A549 (cell line): ENCODE data around the gene METTL2B. TPM values are rescaled to one million over a fixed set of nuclear protein-coding genes. Genes with fewer than 3 reads are reported as not detected.
A peak's percentile ranks its signal among the peaks of the same experiment; 100 is the strongest.
"Not testable (repeated sequence)": the region's sequence is repeated elsewhere in the genome, so short reads cannot be mapped to it uniquely, and the experiment has no call there.

ENCODE experiments used
- ATAC-seq, 2 experiments: fragments of 200-7000 bp in 1 of 2; fragments of >200 bp in 1 of 2; cut with Nextera tagmentation in 1 of 2; cut with Tn5 transposase in 1 of 2; 3 replicates each; pipeline versions ENCODE4 v1.8.0 to v1.9.1; 2018 to 2020; ENCODE audit warnings: mild to moderate bottlenecking in 1 of 2, moderate library complexity in 1 of 2
- CTCF ChIA-PET: fragments of 300-600 bp; sonication (Branson Sonifier 250); formaldehyde crosslinking; extraction: SDS; loops from one replicate; lab custom pipeline; 2021; ENCODE audit warnings: antibody characterized with exemption, inconsistent platforms; lab: Yijun Ruan, JAX
- POLR2A ChIA-PET: fragments of 350-600 bp; formaldehyde crosslinking; extraction: SDS; loops from one replicate; lab custom pipeline; 2021; ENCODE audit warnings: antibody characterized with exemption, inconsistent platforms; lab: Yijun Ruan, JAX
- DNase-seq, 2 experiments: peaks; one replicate each; pipeline versions ENCODE4 v3.0.0 to v3.0.0-alpha.2; 2011 to 2016; ENCODE audit warnings: low read depth in 1 of 2, low spot score in 1 of 2
- FAIRE-seq: peaks from 2 replicates; lab custom pipeline; 2011; peaks lifted over from hg19 to GRCh38; lab: Jason Lieb, UNC
- H3K27ac ChIP-seq, 2 experiments: fragments of >200 bp; sonication (Bioruptor Twin); formaldehyde crosslinking; 3 replicates each; pipeline ENCODE4 v1.5.1; 2016 to 2017
- H3K4me1 ChIP-seq: fragments of >200 bp; sonication (Bioruptor Twin); formaldehyde crosslinking; 3 replicates; pipeline ENCODE4 v1.6.1; 2016
- H3K4me2 ChIP-seq: fragments of >200 bp; sonication (Bioruptor Twin); formaldehyde crosslinking; 3 replicates; pipeline ENCODE4 v1.6.1; 2016
- H3K4me3 ChIP-seq: fragments of >200 bp; sonication (Bioruptor Twin); formaldehyde crosslinking; 3 replicates; pipeline ENCODE4 v1.5.1; 2016
- H3K9me3 ChIP-seq: fragments of >200 bp; sonication (Bioruptor Twin); formaldehyde crosslinking; 3 replicates; pipeline ENCODE4 v1.6.1; 2016
- CHD2 ChIP-seq: fragments of 150-350 bp; IDR thresholded peaks from 2 replicates; pipeline ENCODE4 v1.6.1; 2014; ENCODE audit warnings: low read length; ENCODE audit not compliant: partially characterized antibody
- CTCF ChIP-seq: fragments of >200 bp; sonication (Bioruptor Twin); formaldehyde crosslinking; IDR thresholded peaks from 3 replicates; pipeline ENCODE4 v1.5.1; 2016
- EHF ChIP-seq: fragments of 250-450 bp; sonication (Bioruptor Pico); IDR thresholded peaks from 2 replicates; pipeline ENCODE4 v1.5.0; 2020; ENCODE audit warnings: mild to moderate bottlenecking
- ELK1 ChIP-seq: fragments of 150-350 bp; IDR thresholded peaks from 2 replicates; pipeline ENCODE4 v1.6.1; 2014; ENCODE audit warnings: low read depth, mild to moderate bottlenecking, low read length
- HDAC2 ChIP-seq: fragments of 200-600 bp; sonication (generic); IDR thresholded peaks from 2 replicates; pipeline ENCODE4 v1.6.1; 2016
- HOXA7 ChIP-seq: fragments of 250-450 bp; sonication (Bioruptor Pico); IDR thresholded peaks from 2 replicates; pipeline ENCODE4 v1.5.0; 2020; ENCODE audit warnings: mild to moderate bottlenecking, moderate library complexity
- HOXB13 ChIP-seq: fragments of 250-450 bp; sonication (Bioruptor Pico); IDR thresholded peaks from 2 replicates; pipeline ENCODE4 v1.5.0; 2020; ENCODE audit warnings: low read depth, mild to moderate bottlenecking, moderate library complexity
- HOXB5 ChIP-seq: fragments of 250-450 bp; sonication (Bioruptor Pico); IDR thresholded peaks from 2 replicates; pipeline ENCODE4 v1.5.0; 2020; ENCODE audit warnings: mild to moderate bottlenecking, moderate library complexity
- JUN ChIP-seq, 2 experiments: fragments of >200 bp; sonication (Bioruptor Twin); formaldehyde crosslinking; IDR thresholded peaks; 2 replicates in 1 of 2; 3 replicates in 1 of 2; pipeline ENCODE4 v1.6.1; 2016 to 2017
- KDM5A ChIP-seq: fragments of 200-600 bp; sonication (generic); IDR thresholded peaks from 2 replicates; pipeline ENCODE4 v1.6.1; 2016; ENCODE audit warnings: antibody characterized with exemption, mild to moderate bottlenecking
- MAFK ChIP-seq: fragments of 450-650 bp; IDR thresholded peaks from 2 replicates; pipeline ENCODE4 v1.6.1; 2014; ENCODE audit not compliant: partially characterized antibody
- MAX ChIP-seq: IDR thresholded peaks from 2 replicates; pipeline ENCODE4 v1.6.1; 2012
- MYC ChIP-seq: IDR thresholded peaks from 2 replicates; pipeline ENCODE4 v1.6.1; 2012; ENCODE audit warnings: mild to moderate bottlenecking, inconsistent platforms, low read length, improper control_type of control experiment, borderline replicate concordance
- POLR2AphosphoS2 ChIP-seq: conservative IDR thresholded peaks from 2 replicates; pipeline ENCODE4 v1.6.1; 2012; ENCODE audit warnings: low read length, improper control_type of control experiment, inconsistent platforms
- RNF2 ChIP-seq: fragments of 200-600 bp; sonication (generic); IDR thresholded peaks from 2 replicates; pipeline ENCODE4 v1.6.1; 2016; ENCODE audit warnings: low read depth, mild to moderate bottlenecking, antibody characterized with exemption, moderate library complexity, borderline replicate concordance
- whole genome bisulfite sequencing: methylation state at CpG from one replicate; pipeline ENCODE4 v1.1.6; 2017; ENCODE audit errors: missing lambda C conversion rate; 5-methylcytosine and 5-hydroxymethylcytosine counted together
- polyA plus RNA-seq, 4 experiments: library from polyadenylated mRNA; depleted of rRNA in 3 of 4; stranded (reverse); fragments of >200 nt; fragmentation: RNase III in 1 of 4; extraction: RNeasy Plus Mini Kit Qiagen cat#74134 plus additional on column Dnase treatment in 1 of 4; gene quantifications; 2 replicates in 3 of 4; 3 replicates in 1 of 4; pipeline ENCODE4 v1.2.3, GENCODE V29; 2011 to 2017

METTL2B gene
- polyA plus RNA-seq, 2 of the 4 experiments (the other 2 are of a cell fraction) = 25.9 to 49.1 TPM

- peak; percentile 46; the same call in 1 of the 2 replicates for TF ChIP-seq MAX
These were observed 17.1 kb upstream of the METTL2B start (continued) for GRCh38 chr7:128459394-128459878.

GRCh38 chr7:128462460-128462859 lies 14.1 kb upstream of the METTL2B start:
- H3K9me3 ChIP-seq = no peaks in the 10 kb centered on the region
- no peak overlapping the region for H3K4me3 ChIP-seq
- H3K4me2 ChIP-seq = no peak overlapping the region
- H3K4me1 ChIP-seq = peaks cover 45% of the 10 kb centered on the region
- no peak for FAIRE-seq
- 72% methylated on average over 5 of the region's 5 CpGs for WGBS
- ChIA-PET CTCF (interaction anchor here (1.0 to 4.4 kb wide), 4 partner anchors 6 to 418 kb away, joined by 3 to 345 read pairs (median 14); no protein-coding TSS in a partner anchor), POLR2A (no interaction called here)
- ATAC-seq = no peak
- no peak for DNase-seq
- H3K27ac ChIP-seq = no peak overlapping the region
- TF ChIP-seq HDAC2 (no peak), CHD2 (no peak), MYC (no peak), HOXB5 (CRISPR knock-in tag) (no peak), EHF (CRISPR knock-in tag) (no peak), HOXA7 (CRISPR knock-in tag) (no peak), POLR2AphosphoS2 (no peak), KDM5A (no peak), HOXB13 (CRISPR knock-in tag) (no peak), CTCF (no peak), RNF2 (no peak), ELK1 (no peak), MAFK (no peak), JUN (IDR thresholded peaks at IDR 0.05) (no peak)

GRCh38 chr7:128463345-128463744 lies 13.2 kb upstream of the METTL2B start:
- H3K4me2 ChIP-seq, H3K27ac ChIP-seq, H3K9me3 ChIP-seq, ATAC-seq, DNase-seq, FAIRE-seq, H3K4me3 ChIP-seq, POLR2A ChIA-PET: not testable (repeated sequence)
- H3K4me1 ChIP-seq = peaks cover 36% of the 10 kb centered on the region
- 83% methylated on average over 4 of the region's 30 CpGs for WGBS
- CTCF ChIA-PET = interaction anchor here (1.5 to 4.4 kb wide), 3 partner anchors 33 to 116 kb away, joined by 3 to 345 read pairs (median 11); no protein-coding TSS in a partner anchor

- ATAC-seq, H3K27ac ChIP-seq, H3K9me3 ChIP-seq, H3K4me3 ChIP-seq, H3K4me2 ChIP-seq, DNase-seq, POLR2A ChIA-PET, FAIRE-seq: not testable (repeated sequence)
- H3K4me1 ChIP-seq = peaks cover 30% of the 10 kb centered on the region
- CTCF ChIA-PET = interaction anchor here (1.5 to 2.6 kb wide), 2 partner anchors 37 to 117 kb away, joined by 3 to 11 read pairs; no protein-coding TSS in a partner anchor
- 62% methylated on average over 8 of the region's 8 CpGs for WGBS
These were observed 12.6 kb upstream of the METTL2B start for GRCh38 chr7:128463933-128464332.

GRCh38 chr7:128466871-128467270 lies 9.7 kb upstream of the METTL2B start:
- POLR2A ChIA-PET, DNase-seq, ATAC-seq, H3K27ac ChIP-seq, H3K4me1 ChIP-seq, H3K4me3 ChIP-seq, H3K4me2 ChIP-seq, H3K9me3 ChIP-seq, FAIRE-seq: not testable (repeated sequence)
- CTCF ChIA-PET = interaction anchor here (1.2 to 4.1 kb wide), 3 partner anchors 6 to 417 kb away, joined by 4 to 40 read pairs (median 24); no protein-coding TSS in a partner anchor

- H3K4me1 ChIP-seq = peaks cover 17% of the 10 kb centered on the region; the same call in 2 of the 3 replicates
- H3K27ac ChIP-seq = peak overlapping the region; percentile 88 to 91
- DNase-seq, ATAC-seq, POLR2A ChIA-PET, FAIRE-seq, H3K9me3 ChIP-seq: not testable (repeated sequence)
- peak overlapping the region; percentile 82 for H3K4me2 ChIP-seq
- CTCF ChIA-PET = interaction anchor here (1.0 to 1.9 kb wide), 2 partner anchors 18 to 88 kb away, joined by 3 read pairs; no protein-coding TSS in a partner anchor
- peak overlapping the region; percentile 88 for H3K4me3 ChIP-seq
- 18% methylated on average over 4 of the region's 4 CpGs for WGBS
These were observed 765 bp downstream of the METTL2B start for GRCh38 chr7:128477336-128477690.

GRCh38 chr7:128479082-128479481 lies 2.5 kb downstream of the METTL2B start:
- POLR2A ChIA-PET, FAIRE-seq, ATAC-seq, CTCF ChIA-PET, DNase-seq, H3K4me3 ChIP-seq, H3K4me2 ChIP-seq, H3K9me3 ChIP-seq, H3K27ac ChIP-seq: not testable (repeated sequence)
- peaks cover 17% of the 10 kb centered on the region; the same call in 2 of the 3 replicates for H3K4me1 ChIP-seq
- WGBS = 76% methylated on average over 4 of the region's 4 CpGs
